Activated CD4-positive, CD25-positive, alpha-beta regulatory T cell treated with anti-CD3 and anti-CD28 coated beads, Interleukin-2, amount 50 U/mL, for 72 hours (primary cell): Measurements from ENCODE around the gene C2orf76.
"Not testable (repeated sequence)": the region's sequence is repeated elsewhere in the genome, so short reads cannot be mapped to it uniquely, and the experiment has no call there.

Experiments used
- DNase-seq: peaks from one replicate; pipeline ENCODE4 v3.0.0; 2021

Gene C2orf76

GRCh38 chr2:119293254-119293653, 73.4 kb downstream of the C2orf76 start:
- no peak for DNase-seq

- no peak for DNase-seq
Observed at GRCh38 chr2:119292226-119292625, 74.4 kb downstream of the C2orf76 start.

DNA sequence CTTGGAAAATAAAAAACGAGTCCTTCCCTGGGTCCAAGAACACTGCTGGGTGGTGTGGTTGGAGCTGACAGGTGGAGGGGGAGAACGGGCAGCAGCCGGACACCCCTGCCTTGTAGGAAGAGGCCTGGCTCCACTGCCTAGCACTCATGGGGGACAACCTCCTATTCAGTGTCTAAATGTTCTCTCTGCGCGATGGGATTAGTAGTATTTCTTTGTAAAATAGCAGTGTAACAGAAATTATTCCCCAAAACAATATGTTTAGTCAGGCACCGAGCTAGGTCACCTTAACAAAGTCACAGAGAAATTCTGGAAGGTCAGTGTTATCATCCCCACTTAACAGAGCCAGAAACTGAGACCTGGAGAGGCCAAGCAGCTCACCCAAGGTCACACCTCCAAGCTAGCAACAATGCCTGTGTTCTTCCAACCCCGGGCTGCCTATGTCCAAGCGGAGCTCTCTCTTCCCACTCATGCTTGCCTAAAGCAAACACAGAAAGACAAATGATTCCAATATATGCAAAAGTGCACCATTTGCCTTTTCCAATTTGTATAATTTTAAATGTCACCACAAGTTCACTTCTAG, 75.0 kb downstream of the C2orf76 start:
- DNase-seq = no peak

GRCh38 chr2:119290859-119291587, 75.6 kb downstream of the C2orf76 start:
- DNase-seq = no peak

DNA sequence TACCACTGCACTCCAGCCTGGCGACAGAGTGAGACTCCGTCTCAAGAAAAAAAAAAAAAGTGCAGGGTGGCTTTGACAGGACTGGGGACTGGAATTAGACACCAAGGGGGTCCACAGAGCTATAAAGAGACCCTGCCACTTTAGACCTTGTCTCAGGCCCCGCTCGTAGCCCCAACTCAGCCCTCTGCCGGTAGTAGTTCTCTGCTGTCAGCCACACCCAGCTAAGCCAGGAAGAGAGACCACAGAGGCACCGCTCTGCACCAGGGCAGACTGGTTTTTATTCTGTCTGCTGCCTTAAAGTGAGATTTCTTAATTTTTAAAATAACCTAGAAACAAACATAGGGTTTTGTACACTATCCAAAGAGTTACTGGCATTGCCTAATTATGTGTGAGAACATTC, 77.0 kb downstream of the C2orf76 start:
- DNase-seq = no peak

DNA sequence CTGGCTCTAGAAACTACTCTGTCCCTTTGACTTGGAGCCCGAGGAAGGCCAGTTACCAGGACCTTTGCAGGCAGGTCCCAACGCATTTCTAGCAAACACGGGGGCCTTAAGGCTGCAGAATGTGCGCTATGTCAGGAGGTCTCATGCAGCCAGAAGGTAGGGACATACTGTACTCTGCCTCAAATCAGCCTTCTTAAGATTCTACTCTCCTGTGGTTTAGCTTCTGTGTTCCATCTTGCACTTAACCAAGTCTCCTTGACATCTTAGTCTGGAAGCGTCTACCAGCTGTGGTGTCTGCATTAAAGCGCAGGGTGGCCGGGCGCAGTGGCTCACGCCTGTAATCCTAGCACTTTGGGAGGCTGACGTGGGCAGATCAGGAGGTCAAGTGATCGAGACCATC, 77.5 kb downstream of the C2orf76 start:
- no peak for DNase-seq

DNA sequence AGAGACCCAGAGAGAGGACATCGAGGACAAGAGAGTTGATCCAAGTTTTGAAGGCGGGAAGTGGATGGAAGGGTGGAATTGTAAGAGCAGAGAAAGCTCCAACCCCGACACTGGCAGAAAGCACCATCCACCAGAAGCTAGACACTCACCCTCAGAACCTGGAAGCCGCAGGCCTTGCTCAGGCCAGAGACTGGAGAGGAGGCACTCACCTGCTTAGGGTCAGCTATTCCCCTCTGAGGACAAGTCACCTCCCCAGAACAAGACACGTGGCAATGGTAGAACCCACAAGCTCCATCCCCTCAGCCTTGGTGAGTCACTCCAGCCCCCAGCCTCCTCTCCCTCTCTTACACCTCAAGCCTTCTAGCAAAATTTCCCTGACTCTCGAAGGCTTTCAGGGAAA, 78.1 kb downstream of the C2orf76 start:
- DNase-seq = no peak

GRCh38 chr2:119286661-119287060, 80.0 kb downstream of the C2orf76 start:
- no peak for DNase-seq

- DNase-seq = no peak
Observed at GRCh38 chr2:119283873-119284331, 82.7 kb downstream of the C2orf76 start.

- DNase-seq = no peak
Observed at GRCh38 chr2:119282996-119283511, 83.6 kb downstream of the C2orf76 start.

DNA sequence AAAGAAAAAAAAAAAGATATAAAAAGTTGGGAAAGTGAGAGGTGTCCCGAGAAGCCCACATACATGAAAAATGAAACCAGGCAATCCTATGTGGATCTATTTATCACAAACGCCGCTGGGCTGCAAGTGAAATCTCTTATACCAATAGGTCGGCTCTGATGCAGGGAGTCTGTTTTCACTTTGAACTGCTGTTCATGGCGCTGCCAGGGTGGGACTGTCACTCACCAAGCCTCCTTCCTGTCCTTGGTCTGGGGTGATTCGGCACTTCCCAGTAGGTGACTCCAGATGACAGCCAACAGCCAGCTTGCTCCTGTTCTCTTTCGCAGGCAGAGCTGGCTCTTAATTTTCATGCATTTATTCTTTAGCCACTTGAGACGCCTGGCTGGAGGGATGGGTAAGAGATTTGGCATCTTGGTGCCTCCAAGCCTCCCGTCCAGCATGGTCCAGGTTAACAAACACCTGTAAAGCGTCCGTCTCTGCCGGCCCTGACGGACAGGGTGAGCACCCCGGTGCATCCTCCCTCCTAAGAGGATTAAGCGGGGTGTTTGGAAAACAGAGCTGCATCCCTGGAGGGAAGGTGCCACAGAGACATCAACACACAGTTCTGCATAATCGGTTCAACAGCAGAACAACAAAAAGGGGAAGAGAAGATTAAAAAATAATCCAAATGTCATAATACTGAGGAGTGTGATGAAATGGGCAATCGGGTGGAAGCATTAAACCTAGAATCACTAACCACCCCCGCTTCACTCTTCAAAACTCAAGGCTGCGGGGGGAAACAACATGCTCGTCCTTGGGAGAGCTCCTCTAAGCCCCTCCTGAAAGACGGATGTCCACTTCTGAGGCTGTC, 84.3 kb downstream of the C2orf76 start:
- no peak for DNase-seq

DNA sequence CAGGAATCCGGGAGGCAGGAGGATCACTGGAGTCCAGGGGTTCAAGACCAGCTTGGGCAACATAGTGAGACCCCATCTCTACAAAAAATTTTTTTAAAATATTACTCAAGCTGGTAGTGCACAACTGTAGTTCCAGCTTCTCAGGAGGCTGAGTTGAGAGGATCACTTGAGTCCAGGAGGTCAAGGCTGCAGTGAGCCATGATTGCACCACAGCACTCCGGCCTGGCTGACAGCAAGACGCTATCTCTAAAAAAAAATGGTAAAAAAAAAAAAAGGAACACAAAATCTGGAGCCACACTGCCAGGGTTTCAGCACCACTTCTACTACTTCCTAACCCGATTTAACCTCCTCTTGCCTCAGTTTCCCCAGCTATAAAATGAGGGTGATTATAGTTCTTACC, 86.0 kb downstream of the C2orf76 start:
- DNase-seq = no peak

DNA sequence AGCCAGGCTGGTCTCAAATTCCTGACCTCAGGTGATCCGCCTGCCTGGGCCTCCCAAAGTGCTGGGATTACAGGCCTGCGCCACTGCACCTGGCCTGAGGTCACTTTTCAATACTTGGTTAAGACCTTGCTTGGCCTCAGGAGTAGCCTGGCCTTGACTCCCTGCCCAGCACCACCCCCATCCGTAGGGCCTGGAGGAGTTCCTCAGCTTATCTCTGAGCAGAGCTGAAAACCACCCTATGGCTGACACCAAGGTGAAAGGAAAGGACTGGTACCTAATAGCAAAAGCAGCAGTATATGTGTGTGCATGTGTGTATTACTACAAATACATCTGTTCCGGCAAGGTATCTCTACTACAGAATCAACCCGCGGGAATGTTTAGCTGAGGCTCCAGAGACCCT, 87.0 kb downstream of the C2orf76 start:
- no peak for DNase-seq

DNA sequence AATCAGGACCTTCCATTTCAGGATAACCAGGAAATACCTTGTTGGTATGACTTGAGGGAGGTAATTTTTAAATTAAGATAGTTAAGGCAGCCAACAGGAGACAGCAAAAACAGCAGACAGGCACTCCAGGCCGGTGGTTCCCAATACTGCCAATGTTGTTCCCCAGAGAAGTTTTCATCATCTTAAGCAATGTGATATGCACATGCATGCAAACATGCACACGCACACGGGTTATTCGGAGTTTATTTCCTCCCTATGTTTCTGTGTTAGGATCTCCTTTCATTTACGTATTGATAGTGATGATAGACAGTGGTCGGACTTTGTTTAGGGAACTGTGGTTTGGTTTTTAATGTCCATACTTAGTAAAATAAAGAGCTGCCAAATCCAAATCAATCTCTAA, 87.7 kb downstream of the C2orf76 start:
- DNase-seq = no peak

- DNase-seq = not testable (repeated sequence)
Observed at GRCh38 chr2:119278385-119278784, 88.2 kb downstream of the C2orf76 start.

GRCh38 chr2:119276864-119277263, 89.8 kb downstream of the C2orf76 start:
- no peak for DNase-seq

- DNase-seq = no peak
Observed at GRCh38 chr2:119267604-119268003, 99.0 kb downstream of the C2orf76 start.

GRCh38 chr2:119266091-119266589, 100.5 kb downstream of the C2orf76 start:
- no peak for DNase-seq

GRCh38 chr2:119265693-119266066, 101.0 kb downstream of the C2orf76 start:
- DNase-seq = no peak

- DNase-seq = no peak
Observed at GRCh38 chr2:119264781-119265692, 101.6 kb downstream of the C2orf76 start.

DNA sequence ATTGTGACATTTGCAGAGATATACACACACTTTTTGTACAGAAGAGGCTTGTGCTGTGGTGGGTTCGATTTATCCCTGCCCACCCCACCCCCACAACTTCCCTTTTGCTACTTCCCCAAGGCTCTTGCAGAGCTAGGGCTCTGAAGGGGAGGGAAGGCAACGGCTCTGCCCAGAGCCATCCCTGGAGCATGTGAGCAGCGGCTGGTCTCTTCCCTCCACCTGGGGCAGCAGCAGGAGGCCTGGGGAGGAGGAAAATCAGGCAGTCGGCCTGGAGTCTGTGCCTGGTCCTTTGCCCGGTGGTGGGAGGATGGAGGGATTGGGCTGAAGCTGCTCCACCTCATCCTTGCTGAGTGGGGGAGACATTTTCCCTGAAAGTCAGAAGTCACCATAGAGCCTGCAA, 103.0 kb downstream of the C2orf76 start:
- no peak for DNase-seq

GRCh38 chr2:119263025-119263424, 103.6 kb downstream of the C2orf76 start:
- DNase-seq = no peak
